Right lobe of liver (tissue), 4 donors: Measurements from ENCODE around the gene SPOCD1.

Experiments used
- POLR2A ChIP-seq: fragments of 450-650 bp; IDR thresholded peaks from one replicate; pipeline ENCODE4 v1.6.1; 2017; ENCODE audit warnings: antibody characterized with exemption, mild to moderate bottlenecking
- TF ChIP-seq, protein P1 (sequence below), 4 donors: fragments of 200-600 bp in 3 of 4; fragments of 450-650 bp in 1 of 4; IDR thresholded peaks; one replicate each; pipeline versions ENCODE4 v1.5.1 to v1.8.0; 2016 to 2022; ENCODE audit warnings: antibody characterized with exemption in 4 of 4, mild to moderate bottlenecking in 2 of 4
- donor health status: DM: no; HTN: no; CAD: no.
- donor health status: DM: no; HTN: no; CAD: no.
- donor health status: DM: no; HTN: yes; CAD: no.

DNA sequence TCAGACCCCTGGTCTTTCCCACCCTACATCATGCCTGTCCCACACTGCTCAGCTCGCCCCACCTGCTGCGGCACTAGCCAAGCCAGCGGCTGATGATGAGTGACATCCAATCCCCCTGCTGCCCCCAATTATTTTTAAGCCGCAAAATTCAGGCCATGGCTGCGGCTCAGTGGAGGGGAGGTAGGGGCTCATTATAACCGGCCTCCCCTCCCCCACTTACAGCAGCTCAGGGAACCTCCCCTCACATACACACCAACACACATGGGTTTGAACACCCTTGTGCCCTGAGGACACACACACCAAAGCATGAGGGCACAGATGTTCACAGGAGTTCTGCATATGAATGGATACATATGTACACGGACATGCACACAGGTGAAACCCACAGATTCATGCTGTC is 57.0 kb downstream of the SPOCD1 start:
- TF ChIP-seq POLR2A, result no peak
- TF ChIP-seq, protein P1, sequence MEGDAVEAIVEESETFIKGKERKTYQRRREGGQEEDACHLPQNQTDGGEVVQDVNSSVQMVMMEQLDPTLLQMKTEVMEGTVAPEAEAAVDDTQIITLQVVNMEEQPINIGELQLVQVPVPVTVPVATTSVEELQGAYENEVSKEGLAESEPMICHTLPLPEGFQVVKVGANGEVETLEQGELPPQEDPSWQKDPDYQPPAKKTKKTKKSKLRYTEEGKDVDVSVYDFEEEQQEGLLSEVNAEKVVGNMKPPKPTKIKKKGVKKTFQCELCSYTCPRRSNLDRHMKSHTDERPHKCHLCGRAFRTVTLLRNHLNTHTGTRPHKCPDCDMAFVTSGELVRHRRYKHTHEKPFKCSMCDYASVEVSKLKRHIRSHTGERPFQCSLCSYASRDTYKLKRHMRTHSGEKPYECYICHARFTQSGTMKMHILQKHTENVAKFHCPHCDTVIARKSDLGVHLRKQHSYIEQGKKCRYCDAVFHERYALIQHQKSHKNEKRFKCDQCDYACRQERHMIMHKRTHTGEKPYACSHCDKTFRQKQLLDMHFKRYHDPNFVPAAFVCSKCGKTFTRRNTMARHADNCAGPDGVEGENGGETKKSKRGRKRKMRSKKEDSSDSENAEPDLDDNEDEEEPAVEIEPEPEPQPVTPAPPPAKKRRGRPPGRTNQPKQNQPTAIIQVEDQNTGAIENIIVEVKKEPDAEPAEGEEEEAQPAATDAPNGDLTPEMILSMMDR (IDR thresholded peaks at IDR 0.05), result no peak
